Upper lobe of right lung (tissue), 1 donor: ENCODE data around the gene OSBP2. TPM values are rescaled to one million over a fixed set of nuclear protein-coding genes. Genes with fewer than 3 reads are reported as not detected.

Source experiments
- ATAC-seq: fragments of 200-7000 bp; cut with Tn5 transposase; one replicate; pipeline ENCODE4 v1.9.1; 2020; ENCODE audit warnings: mild to moderate bottlenecking, moderate library complexity
- DNase-seq: peaks from one replicate; pipeline ENCODE4 v3.0.0-alpha.2; 2020
- H3K27ac ChIP-seq: fragments of 200-600 bp; one replicate; pipeline ENCODE4 v1.8.0; 2022
- H3K27me3 ChIP-seq: fragments of 200-600 bp; one replicate; pipeline ENCODE4 v1.8.0; 2022; ENCODE audit warnings: mild to moderate bottlenecking
- H3K36me3 ChIP-seq: fragments of 200-600 bp; one replicate; pipeline ENCODE4 v1.8.0; 2022
- H3K4me1 ChIP-seq: fragments of 200-600 bp; one replicate; pipeline ENCODE4 v1.8.0; 2022
- H3K4me3 ChIP-seq: fragments of 200-600 bp; one replicate; pipeline ENCODE4 v1.8.0; 2022; ENCODE audit warnings: mild to moderate bottlenecking
- H3K9me3 ChIP-seq: fragments of 200-600 bp; one replicate; pipeline ENCODE4 v1.8.0; 2022
- intact Hi-C: fragments of 100-400 bp; cut with DNase I; formaldehyde crosslinking; loops from one replicate; pipeline ENCODE4 v1.11.0; 2022
- total RNA-seq: library from RNA; stranded (reverse); fragmentation: NEBNext Ultra II Directional; extraction: Animal tissue kit (Norgen Biotek cat#: 25700); gene quantifications from one replicate; pipeline ENCODE4 v1.2.1, GENCODE V29; 2021
- TF ChIP-seq, protein P1 (sequence below): fragments of 200-600 bp; IDR thresholded peaks from one replicate; pipeline ENCODE4 v1.8.0; 2022; ENCODE audit warnings: antibody characterized with exemption
- donor health status: DM: no; HTN: yes; CAD: no; lungs with severe emphysema.

The OSBP2 gene
- total RNA-seq, 1 donor from 2014 or later, result 6.0 TPM

DNA sequence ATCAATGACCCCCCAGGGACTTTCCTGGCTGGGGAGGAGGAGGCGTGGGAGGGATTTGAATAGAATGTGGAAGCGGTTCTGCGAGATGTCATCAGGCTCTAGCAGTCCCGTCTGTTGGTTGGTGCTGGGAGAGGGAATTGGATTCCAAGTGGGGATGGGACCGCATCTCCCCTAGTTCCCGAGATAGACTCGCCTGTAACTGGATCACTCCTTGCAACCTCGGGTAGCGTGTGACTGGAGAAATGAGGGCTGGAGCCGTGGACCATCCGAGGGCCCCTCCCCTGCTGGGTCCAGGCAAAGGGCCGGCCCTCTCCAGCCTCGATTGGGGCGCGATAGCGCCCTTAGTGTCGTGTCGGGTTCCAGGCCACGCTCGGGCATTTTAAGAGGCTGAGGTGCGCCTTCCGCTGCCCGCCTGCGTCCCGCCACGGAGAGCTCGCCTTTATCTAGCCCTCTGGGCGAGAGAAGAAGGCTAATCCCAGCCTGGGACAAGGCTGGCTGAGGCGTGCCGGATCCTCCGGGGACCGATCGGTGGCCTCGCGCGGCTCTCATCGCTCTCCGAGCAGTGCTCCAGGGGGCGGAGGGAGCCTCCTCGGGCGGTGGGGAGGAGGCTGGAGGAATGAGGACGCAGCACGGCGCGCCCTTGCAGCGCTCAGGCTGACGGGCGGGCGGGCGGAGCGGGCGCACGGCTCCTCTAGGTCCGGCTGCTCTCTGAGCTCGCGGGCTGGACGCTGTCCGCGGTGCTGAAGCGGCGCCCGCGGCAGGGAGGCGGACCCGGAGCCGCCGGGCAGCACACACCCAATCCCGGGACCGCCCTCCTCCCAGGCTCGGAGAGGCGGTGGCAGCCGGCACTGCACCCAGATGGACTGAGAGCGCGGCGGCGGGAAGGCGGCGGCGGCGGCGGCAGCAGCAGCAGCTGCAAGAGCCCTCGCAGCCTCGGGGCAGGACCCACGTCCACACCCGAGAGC lies 107.8 kb downstream of the OSBP2 start:
- DNase-seq (peak; percentile 93), ATAC-seq (peak; percentile 100)
- intact Hi-C loops, result no loop called here
- Histone ChIP-seq H3K27me3 (peaks cover 4% of the 10 kb centered on the region), H3K36me3 (no peaks in the 10 kb centered on the region), H3K9me3 (no peaks in the 10 kb centered on the region), H3K4me1 (peaks cover 9% of the 10 kb centered on the region), H3K4me3 (no peak overlapping the region), H3K27ac (no peak overlapping the region)
- TF ChIP-seq, protein P1, sequence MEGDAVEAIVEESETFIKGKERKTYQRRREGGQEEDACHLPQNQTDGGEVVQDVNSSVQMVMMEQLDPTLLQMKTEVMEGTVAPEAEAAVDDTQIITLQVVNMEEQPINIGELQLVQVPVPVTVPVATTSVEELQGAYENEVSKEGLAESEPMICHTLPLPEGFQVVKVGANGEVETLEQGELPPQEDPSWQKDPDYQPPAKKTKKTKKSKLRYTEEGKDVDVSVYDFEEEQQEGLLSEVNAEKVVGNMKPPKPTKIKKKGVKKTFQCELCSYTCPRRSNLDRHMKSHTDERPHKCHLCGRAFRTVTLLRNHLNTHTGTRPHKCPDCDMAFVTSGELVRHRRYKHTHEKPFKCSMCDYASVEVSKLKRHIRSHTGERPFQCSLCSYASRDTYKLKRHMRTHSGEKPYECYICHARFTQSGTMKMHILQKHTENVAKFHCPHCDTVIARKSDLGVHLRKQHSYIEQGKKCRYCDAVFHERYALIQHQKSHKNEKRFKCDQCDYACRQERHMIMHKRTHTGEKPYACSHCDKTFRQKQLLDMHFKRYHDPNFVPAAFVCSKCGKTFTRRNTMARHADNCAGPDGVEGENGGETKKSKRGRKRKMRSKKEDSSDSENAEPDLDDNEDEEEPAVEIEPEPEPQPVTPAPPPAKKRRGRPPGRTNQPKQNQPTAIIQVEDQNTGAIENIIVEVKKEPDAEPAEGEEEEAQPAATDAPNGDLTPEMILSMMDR, result peak; percentile 34

DNA sequence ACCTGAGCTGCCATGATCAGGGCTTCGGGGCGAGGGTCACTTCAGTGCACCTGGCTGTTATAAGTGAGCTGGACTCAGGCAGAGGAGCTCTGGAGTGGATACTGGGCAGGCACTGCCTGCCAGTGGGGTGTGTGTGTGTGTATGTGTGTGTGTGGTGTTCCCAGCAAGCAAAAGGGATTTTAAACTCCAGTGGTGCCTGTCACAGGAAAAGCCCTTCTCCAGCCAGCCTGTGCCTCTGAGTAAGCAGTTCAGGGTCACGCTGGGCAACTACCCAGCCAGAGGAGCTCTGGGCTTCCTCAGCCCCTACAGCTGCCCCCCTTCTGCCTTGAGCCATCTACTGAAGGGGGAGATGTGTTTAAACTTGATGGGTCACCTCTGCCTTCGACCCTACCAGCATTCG lies 109.0 kb downstream of the OSBP2 start:
- H3K4me1 ChIP-seq, result peaks cover 9% of the 10 kb centered on the region
- no peak overlapping the region for H3K4me3 ChIP-seq
- intact Hi-C loops, result no loop called here
- H3K9me3 ChIP-seq, result no peaks in the 10 kb centered on the region
- ATAC-seq, result no peak
- no peak for DNase-seq
- no peaks in the 10 kb centered on the region for H3K36me3 ChIP-seq
- H3K27me3 ChIP-seq, result peaks cover 4% of the 10 kb centered on the region
- TF ChIP-seq, protein P1, result no peak
- H3K27ac ChIP-seq, result no peak overlapping the region

DNA sequence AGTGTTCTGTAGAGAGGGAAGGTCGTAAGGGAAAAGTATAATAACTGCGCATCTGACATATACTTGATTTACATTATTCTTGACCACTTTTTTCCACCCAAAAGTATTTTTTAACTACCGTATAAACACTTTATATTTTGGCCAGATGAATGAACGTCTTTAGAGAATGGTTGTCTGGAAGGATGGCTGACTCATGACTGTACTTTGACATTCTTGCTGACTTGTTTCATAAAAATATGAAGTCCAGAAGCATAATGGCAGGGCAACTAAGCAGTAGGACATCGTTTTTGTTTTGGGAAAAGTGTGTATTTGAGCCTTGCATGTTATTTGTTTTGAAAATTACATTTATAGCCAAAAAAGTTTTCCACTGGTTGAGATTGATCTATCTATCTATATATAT lies 110.0 kb downstream of the OSBP2 start:
- ATAC-seq (no peak), DNase-seq (no peak)
- intact Hi-C loops, result no loop called here
- no peaks in the 10 kb centered on the region for H3K36me3 ChIP-seq
- no peak overlapping the region for H3K4me3 ChIP-seq
- H3K27ac ChIP-seq, result no peak overlapping the region
- no peaks in the 10 kb centered on the region for H3K9me3 ChIP-seq
- H3K4me1 ChIP-seq, result peaks cover 9% of the 10 kb centered on the region
- H3K27me3 ChIP-seq, result peaks cover 4% of the 10 kb centered on the region
- TF ChIP-seq, protein P1, result no peak

DNA sequence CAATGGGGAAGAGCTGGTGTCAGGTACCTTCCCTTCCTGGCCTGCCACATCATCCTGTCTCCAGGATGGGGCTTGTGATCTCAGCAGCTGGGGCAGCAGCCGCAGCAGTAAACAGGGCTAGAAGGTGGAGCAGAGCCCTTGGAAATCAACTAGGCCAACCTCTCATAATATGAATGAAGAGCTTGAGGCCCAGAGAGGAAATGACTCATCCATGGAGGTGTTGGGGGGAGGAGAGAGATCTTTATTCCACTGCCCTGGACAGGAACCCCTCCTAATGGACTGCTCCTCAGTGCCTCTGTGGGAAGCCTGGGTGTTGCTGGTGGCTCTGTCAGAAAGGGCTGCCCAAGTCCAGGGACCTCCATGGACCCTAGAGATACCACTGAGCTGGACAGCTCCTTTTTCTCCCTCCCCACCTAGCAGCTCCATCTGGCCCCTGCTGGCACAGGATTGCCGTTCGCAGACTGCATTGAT lies 111.8 kb downstream of the OSBP2 start:
- Histone ChIP-seq H3K27me3 (peaks cover under 1% of the 10 kb centered on the region), H3K4me3 (no peak overlapping the region), H3K36me3 (no peaks in the 10 kb centered on the region), H3K4me1 (peaks cover 9% of the 10 kb centered on the region), H3K9me3 (no peaks in the 10 kb centered on the region), H3K27ac (no peak overlapping the region)
- TF ChIP-seq, protein P1, result no peak
- ATAC-seq (no peak), DNase-seq (no peak)
- intact Hi-C loops, result no loop called here

DNA sequence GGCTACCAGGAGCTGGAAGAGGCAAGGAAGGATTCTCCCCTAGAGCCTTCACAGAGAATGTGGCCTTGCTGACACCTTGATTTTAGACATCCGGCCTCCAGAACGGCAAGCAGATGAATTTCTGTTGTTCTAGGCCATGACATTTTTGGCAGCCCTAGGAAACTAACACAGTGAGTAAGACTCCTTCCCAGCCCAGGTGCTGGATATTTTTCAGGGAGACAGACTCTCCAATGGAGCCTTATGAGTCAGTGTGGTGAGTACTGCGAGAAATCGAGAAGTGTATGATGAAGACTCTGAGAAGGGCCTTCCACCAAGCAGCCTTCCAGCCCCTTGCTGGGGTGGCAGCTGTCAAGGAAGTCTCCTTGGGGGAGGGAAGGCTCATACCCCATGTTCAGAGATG lies 114.4 kb downstream of the OSBP2 start:
- TF ChIP-seq, protein P1, result no peak
- no peaks in the 10 kb centered on the region for H3K36me3 ChIP-seq
- no peak for ATAC-seq
- no peaks in the 10 kb centered on the region for H3K4me1 ChIP-seq
- H3K9me3 ChIP-seq, result no peaks in the 10 kb centered on the region
- H3K27me3 ChIP-seq, result no peaks in the 10 kb centered on the region
- H3K4me3 ChIP-seq, result no peak overlapping the region
- intact Hi-C loops, result no loop called here
- no peak overlapping the region for H3K27ac ChIP-seq
- DNase-seq, result no peak
